ENCODE data around the gene SEPTIN2. TPM values are rescaled to one million over a fixed set of nuclear protein-coding genes. Genes with fewer than 3 reads are reported as not detected.

The SEPTIN2 gene
- polyA plus RNA-seq, 1 donor (not counting 4 experiments of a cell fraction or from before 2014, with no cell fraction given) = 644 TPM

DNA sequence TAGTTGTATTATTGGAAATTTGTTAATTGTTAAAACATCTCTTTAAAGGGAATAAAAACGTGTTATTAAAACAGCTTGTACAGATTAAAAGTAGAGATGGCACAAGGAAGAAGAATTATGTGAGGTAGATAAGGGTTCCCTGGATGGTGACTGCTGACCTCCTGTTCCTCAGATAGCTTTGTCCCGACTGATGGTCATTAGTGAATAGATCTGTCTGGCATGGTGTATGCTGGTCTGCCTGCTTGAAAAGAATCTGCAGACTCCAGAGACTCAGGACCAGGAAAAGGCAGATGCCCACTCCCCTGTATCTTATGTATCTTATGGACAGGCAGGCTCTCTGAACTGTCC, 34.8 kb downstream of the SEPTIN2 start:
- Histone ChIP-seq H3K27me3 (ENCODE audit: control insufficient read depth, extremely low read depth, insufficient read depth, low read length) (no peaks in the 10 kb centered on the region), H2AFZ (ENCODE audit: control insufficient read depth, low read length) (no peak overlapping the region), H3K9me1 (ENCODE audit: control insufficient read depth, extremely low read depth, insufficient read depth, low read length) (no peaks in the 10 kb centered on the region), H3K27ac (ENCODE audit: control insufficient read depth, insufficient read depth, low read length) (no peak overlapping the region), H3K9ac (ENCODE audit: control insufficient read depth, extremely low read depth, insufficient read depth, low read length) (no peak overlapping the region), H3K4me2 (ENCODE audit: control insufficient read depth, extremely low read depth, insufficient read depth, low read depth, low read length) (no peak overlapping the region), H3K79me2 (ENCODE audit: control insufficient read depth, insufficient read depth, low read length) (no peaks in the 10 kb centered on the region), H3K9me3 (ENCODE audit: control insufficient read depth, low read depth, low read length) (no peaks in the 10 kb centered on the region), H3K4me1 (ENCODE audit: control insufficient read depth, extremely low read depth, insufficient read depth, low read length) (peaks cover 7% of the 10 kb centered on the region), H4K20me1 (ENCODE audit: control insufficient read depth, extremely low read depth, insufficient read depth, low read length) (no peaks in the 10 kb centered on the region), H3K36me3 (ENCODE audit: control insufficient read depth in 2 of 2, extremely low read depth in 1 of 2, insufficient read depth in 2 of 2, low read length in 2 of 2) (peaks cover 36 to 41% of the 10 kb centered on the region in 2 experiments), H3K4me3 (ENCODE audit: control insufficient read depth in 2 of 3, extremely low read depth in 1 of 3, insufficient read depth in 2 of 3, low read depth in 1 of 3, low read length in 3 of 3) (no peak overlapping the region)
- FAIRE-seq (no peak), DNase-seq (ENCODE audit: low read depth, low spot score) (no peak)
- dilution Hi-C loops (cut with MboI; ENCODE audit: extremely low pct_ligation_motif_present, low sequenced_read_pairs) = no loop called here
- TF ChIP-seq EZH2 (IDR thresholded peaks at IDR 0.05; ENCODE audit: low read length) = no peak
- TF ChIP-seq, protein P1, sequence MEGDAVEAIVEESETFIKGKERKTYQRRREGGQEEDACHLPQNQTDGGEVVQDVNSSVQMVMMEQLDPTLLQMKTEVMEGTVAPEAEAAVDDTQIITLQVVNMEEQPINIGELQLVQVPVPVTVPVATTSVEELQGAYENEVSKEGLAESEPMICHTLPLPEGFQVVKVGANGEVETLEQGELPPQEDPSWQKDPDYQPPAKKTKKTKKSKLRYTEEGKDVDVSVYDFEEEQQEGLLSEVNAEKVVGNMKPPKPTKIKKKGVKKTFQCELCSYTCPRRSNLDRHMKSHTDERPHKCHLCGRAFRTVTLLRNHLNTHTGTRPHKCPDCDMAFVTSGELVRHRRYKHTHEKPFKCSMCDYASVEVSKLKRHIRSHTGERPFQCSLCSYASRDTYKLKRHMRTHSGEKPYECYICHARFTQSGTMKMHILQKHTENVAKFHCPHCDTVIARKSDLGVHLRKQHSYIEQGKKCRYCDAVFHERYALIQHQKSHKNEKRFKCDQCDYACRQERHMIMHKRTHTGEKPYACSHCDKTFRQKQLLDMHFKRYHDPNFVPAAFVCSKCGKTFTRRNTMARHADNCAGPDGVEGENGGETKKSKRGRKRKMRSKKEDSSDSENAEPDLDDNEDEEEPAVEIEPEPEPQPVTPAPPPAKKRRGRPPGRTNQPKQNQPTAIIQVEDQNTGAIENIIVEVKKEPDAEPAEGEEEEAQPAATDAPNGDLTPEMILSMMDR (optimal IDR thresholded peaks at IDR 0.05 in 1 of 3, IDR thresholded peaks at IDR 0.05 in 1 of 3, conservative IDR thresholded peaks at IDR 0.05 in 1 of 3; ENCODE audit: extremely low read depth in 1 of 3, insufficient read depth in 2 of 3, low read length in 3 of 3) = no peak

DNA sequence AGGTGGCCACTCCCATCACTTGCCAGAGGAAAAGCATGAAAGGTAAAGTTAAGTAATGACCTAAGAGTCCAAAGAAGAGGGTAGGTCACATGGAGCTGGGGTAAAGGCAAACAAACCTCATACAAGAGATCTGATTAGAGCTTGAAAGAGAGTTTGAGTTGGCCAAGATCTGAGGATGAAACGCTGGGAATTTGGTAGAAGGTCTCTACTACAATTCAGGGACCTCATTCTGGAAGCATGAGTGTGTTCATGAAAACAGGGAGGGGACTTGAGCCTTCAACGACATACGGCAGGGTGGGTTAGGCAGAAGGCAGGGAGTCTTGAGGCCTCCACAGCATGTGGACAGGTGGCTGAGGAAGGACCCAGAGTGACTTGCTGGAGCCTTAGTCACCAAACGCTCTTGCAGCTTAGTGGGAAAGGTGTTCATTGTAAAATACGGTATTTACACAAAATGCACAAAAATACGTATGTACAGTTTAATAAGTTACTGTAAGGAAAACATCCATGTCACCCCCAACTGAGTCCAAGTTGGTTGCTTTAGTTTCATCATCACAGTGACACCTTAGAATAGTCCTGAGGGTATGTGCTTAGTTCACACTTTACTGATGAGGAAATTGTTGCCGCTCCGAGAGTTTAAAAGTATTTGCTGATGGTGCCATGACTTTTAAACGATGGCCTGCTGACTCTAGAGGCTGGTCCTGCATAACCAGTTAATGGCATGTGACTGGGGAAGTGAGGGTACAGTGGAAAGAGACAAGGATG, 35.3 kb downstream of the SEPTIN2 start:
- TF ChIP-seq, protein P1 (optimal IDR thresholded peaks at IDR 0.05 in 1 of 3, IDR thresholded peaks at IDR 0.05 in 1 of 3, conservative IDR thresholded peaks at IDR 0.05 in 1 of 3; ENCODE audit: extremely low read depth in 1 of 3, insufficient read depth in 2 of 3, low read length in 3 of 3) = no peak
- TF ChIP-seq EZH2 (IDR thresholded peaks at IDR 0.05; ENCODE audit: low read length) = no peak
- H2AFZ ChIP-seq (ENCODE audit: control insufficient read depth, low read length) = no peak overlapping the region
- no peak for DNase-seq (ENCODE audit: low read depth, low spot score)
- no peaks in the 10 kb centered on the region for H4K20me1 ChIP-seq (ENCODE audit: control insufficient read depth, extremely low read depth, insufficient read depth, low read length)
- H3K9ac ChIP-seq (ENCODE audit: control insufficient read depth, extremely low read depth, insufficient read depth, low read length) = no peak overlapping the region
- H3K4me1 ChIP-seq (ENCODE audit: control insufficient read depth, extremely low read depth, insufficient read depth, low read length) = peaks cover 7% of the 10 kb centered on the region
- H3K79me2 ChIP-seq (ENCODE audit: control insufficient read depth, insufficient read depth, low read length) = no peaks in the 10 kb centered on the region
- H3K4me2 ChIP-seq (ENCODE audit: control insufficient read depth, extremely low read depth, insufficient read depth, low read depth, low read length) = no peak overlapping the region
- H3K9me3 ChIP-seq (ENCODE audit: control insufficient read depth, low read depth, low read length) = no peaks in the 10 kb centered on the region
- FAIRE-seq = no peak
- H3K4me3 ChIP-seq (ENCODE audit: control insufficient read depth in 2 of 3, extremely low read depth in 1 of 3, insufficient read depth in 2 of 3, low read depth in 1 of 3, low read length in 3 of 3) = no peak overlapping the region
- H3K27ac ChIP-seq (ENCODE audit: control insufficient read depth, insufficient read depth, low read length) = no peak overlapping the region
- H3K9me1 ChIP-seq (ENCODE audit: control insufficient read depth, extremely low read depth, insufficient read depth, low read length) = no peaks in the 10 kb centered on the region
- peaks cover 36 to 39% of the 10 kb centered on the region in 2 experiments for H3K36me3 ChIP-seq (ENCODE audit: control insufficient read depth in 2 of 2, extremely low read depth in 1 of 2, insufficient read depth in 2 of 2, low read length in 2 of 2)
- dilution Hi-C loops (cut with MboI; ENCODE audit: extremely low pct_ligation_motif_present, low sequenced_read_pairs) = no loop called here
- no peaks in the 10 kb centered on the region for H3K27me3 ChIP-seq (ENCODE audit: control insufficient read depth, extremely low read depth, insufficient read depth, low read length)
